ENCODE results near the gene APBA1.

DNA sequence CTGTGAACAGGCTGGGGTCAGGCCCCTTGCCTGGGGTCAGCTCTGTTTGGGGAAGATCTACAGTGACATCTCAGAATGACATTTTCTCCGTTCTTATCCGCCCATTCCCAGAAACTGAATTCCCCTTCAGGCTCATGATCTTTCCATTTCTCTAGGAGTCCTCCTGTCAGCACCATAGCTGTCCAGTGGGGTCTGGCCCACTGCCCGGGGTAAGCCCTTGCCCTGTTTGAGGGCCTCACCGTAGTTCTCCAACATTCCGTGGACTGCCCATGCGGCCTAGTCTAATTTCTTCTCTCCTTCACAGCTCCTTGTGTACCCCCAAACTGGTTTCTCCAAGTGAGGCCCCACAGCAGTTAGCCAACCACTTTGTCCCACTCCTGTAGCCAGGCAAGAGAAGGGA lies 278.7 kb downstream of the APBA1 start:
- no peak for TF ChIP-seq CTCF (IDR thresholded peaks at IDR 0.05)
- TF ChIP-seq ELF1 (IDR thresholded peaks at IDR 0.05) = no peak
- TF ChIP-seq, protein P1, sequence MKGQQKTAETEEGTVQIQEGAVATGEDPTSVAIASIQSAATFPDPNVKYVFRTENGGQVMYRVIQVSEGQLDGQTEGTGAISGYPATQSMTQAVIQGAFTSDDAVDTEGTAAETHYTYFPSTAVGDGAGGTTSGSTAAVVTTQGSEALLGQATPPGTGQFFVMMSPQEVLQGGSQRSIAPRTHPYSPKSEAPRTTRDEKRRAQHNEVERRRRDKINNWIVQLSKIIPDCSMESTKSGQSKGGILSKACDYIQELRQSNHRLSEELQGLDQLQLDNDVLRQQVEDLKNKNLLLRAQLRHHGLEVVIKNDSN (IDR thresholded peaks at IDR 0.05; ENCODE audit: borderline replicate concordance, low read depth) = no peak
- no peak for TF ChIP-seq SMC3 (IDR thresholded peaks at IDR 0.05; ENCODE audit: low read depth, low read length)
- TF ChIP-seq, protein P2, sequence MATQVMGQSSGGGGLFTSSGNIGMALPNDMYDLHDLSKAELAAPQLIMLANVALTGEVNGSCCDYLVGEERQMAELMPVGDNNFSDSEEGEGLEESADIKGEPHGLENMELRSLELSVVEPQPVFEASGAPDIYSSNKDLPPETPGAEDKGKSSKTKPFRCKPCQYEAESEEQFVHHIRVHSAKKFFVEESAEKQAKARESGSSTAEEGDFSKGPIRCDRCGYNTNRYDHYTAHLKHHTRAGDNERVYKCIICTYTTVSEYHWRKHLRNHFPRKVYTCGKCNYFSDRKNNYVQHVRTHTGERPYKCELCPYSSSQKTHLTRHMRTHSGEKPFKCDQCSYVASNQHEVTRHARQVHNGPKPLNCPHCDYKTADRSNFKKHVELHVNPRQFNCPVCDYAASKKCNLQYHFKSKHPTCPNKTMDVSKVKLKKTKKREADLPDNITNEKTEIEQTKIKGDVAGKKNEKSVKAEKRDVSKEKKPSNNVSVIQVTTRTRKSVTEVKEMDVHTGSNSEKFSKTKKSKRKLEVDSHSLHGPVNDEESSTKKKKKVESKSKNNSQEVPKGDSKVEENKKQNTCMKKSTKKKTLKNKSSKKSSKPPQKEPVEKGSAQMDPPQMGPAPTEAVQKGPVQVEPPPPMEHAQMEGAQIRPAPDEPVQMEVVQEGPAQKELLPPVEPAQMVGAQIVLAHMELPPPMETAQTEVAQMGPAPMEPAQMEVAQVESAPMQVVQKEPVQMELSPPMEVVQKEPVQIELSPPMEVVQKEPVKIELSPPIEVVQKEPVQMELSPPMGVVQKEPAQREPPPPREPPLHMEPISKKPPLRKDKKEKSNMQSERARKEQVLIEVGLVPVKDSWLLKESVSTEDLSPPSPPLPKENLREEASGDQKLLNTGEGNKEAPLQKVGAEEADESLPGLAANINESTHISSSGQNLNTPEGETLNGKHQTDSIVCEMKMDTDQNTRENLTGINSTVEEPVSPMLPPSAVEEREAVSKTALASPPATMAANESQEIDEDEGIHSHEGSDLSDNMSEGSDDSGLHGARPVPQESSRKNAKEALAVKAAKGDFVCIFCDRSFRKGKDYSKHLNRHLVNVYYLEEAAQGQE (IDR thresholded peaks at IDR 0.05; ENCODE audit: low read depth, low read length) = no peak
- no peak for TF ChIP-seq CHD2 (IDR thresholded peaks at IDR 0.05; ENCODE audit: low read length, partially characterized antibody)
- no peak for TF ChIP-seq JUND (IDR thresholded peaks at IDR 0.05)
- TF ChIP-seq, protein P3, sequence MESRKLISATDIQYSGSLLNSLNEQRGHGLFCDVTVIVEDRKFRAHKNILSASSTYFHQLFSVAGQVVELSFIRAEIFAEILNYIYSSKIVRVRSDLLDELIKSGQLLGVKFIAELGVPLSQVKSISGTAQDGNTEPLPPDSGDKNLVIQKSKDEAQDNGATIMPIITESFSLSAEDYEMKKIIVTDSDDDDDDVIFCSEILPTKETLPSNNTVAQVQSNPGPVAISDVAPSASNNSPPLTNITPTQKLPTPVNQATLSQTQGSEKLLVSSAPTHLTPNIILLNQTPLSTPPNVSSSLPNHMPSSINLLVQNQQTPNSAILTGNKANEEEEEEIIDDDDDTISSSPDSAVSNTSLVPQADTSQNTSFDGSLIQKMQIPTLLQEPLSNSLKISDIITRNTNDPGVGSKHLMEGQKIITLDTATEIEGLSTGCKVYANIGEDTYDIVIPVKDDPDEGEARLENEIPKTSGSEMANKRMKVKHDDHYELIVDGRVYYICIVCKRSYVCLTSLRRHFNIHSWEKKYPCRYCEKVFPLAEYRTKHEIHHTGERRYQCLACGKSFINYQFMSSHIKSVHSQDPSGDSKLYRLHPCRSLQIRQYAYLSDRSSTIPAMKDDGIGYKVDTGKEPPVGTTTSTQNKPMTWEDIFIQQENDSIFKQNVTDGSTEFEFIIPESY (IDR thresholded peaks at IDR 0.05; ENCODE audit: borderline replicate concordance, low read depth) = no peak
- TF ChIP-seq, protein P4, sequence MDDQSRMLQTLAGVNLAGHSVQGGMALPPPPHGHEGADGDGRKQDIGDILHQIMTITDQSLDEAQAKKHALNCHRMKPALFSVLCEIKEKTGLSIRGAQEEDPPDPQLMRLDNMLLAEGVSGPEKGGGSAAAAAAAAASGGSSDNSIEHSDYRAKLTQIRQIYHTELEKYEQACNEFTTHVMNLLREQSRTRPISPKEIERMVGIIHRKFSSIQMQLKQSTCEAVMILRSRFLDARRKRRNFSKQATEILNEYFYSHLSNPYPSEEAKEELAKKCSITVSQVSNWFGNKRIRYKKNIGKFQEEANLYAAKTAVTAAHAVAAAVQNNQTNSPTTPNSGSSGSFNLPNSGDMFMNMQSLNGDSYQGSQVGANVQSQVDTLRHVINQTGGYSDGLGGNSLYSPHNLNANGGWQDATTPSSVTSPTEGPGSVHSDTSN (IDR thresholded peaks at IDR 0.05) = no peak
- TF ChIP-seq MEF2A (IDR thresholded peaks at IDR 0.05; ENCODE audit: borderline replicate concordance, low read depth) = no peak
- TF ChIP-seq TAF1 (IDR thresholded peaks at IDR 0.05; ENCODE audit: borderline replicate concordance, low read depth, low read length) = no peak
- no peak for TF ChIP-seq EP300 (IDR thresholded peaks at IDR 0.05; ENCODE audit: borderline replicate concordance in 1 of 2, low read depth in 1 of 2, low read length in 1 of 2)
- no peak for TF ChIP-seq FOXM1 (IDR thresholded peaks at IDR 0.05; ENCODE audit: low read depth)
- TF ChIP-seq POLR2AphosphoS5 (IDR thresholded peaks at IDR 0.05; ENCODE audit: low read depth, low read length) = no peak
